DLD1 (cell line): ENCODE measurements around the gene G3BP1.
"Not testable (repeated sequence)": the region's sequence is repeated elsewhere in the genome, so short reads cannot be mapped to it uniquely, and the experiment has no call there.

Experiments
- in situ Hi-C: cut with HindIII; loops from 2 replicates; pipeline ENCODE4 v1.10.0; 2017; ENCODE audit warnings: low sequenced_read_pairs

Gene G3BP1

DNA sequence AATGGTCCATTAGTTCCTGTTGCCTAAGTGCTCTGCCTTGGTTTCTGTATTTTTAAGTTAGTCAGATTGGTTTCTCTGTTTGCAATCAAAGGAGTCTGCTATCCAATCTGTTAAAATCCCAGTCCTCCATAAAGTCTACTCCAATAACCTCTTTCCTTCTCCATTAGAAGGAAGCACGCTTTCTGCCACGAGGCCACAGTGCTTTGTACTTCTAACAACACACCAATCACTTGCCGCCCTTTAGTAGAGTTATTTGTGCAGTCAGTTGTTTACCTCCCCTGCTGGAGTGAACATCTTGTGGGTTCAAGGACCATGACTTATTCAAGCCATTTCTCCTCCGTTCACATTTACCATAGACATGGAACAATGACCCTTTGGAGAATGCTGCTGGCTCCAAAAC, 83.9 kb downstream of the G3BP1 start:
- in situ Hi-C loops, result no loop called here

DNA sequence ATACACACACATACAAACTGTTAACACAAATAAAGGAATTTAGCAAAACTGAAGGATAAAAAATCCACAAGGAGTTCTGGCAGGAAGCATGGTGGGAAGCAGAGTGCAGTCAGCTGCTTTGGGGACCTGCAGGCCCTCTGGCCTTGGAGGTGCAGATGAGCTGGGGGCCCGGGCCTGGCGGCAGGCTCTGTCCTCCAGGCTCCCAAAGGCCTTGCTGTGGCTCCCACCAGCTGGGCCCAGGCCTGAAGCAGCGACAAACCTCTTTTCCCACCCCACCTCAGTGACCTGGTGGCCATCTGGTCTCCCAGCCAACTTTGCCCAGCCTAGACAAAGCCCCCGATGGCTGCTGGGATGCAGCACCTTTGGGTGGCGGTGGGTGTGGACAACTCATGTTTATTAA, 85.1 kb downstream of the G3BP1 start:
- in situ Hi-C loops, result no loop called here

DNA sequence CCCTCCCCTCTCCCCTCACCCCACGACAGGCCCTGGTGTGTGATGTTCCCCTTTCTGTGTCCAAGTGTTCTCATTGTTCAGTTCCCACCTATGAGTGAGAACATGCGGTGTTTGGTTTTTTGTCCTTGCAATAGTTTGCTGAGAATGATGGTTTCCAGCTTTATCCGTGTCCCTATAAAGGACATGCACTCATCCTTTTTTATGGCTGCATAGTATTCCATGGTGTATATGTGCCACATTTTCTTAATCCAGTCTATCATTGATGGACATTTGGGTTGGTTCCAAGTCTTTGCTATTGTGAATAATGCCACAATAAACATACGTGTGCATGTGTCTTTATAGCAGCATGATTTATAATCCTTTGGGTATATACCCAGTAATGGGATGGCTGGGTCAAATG, 89.1 kb downstream of the G3BP1 start:
- in situ Hi-C loops, result not testable (repeated sequence)
